Stimulated activated effector memory CD8-positive, alpha-beta T cell treated with anti-CD3 and anti-CD28 coated beads, Interleukin-12 subunit alpha, Interleukin-12 subunit beta, amount 100 ng/mL, for 72 hours (primary cell): ENCODE measurements around the gene FAM228A.
"Not testable (repeated sequence)": the region's sequence is repeated elsewhere in the genome, so short reads cannot be mapped to it uniquely, and the experiment has no call there.

ENCODE experiments used
- ATAC-seq: fragments of 150-1000 bp; cut with Tn5 transposase; 2 replicates; pipeline ENCODE4 v1.10.0; 2021
- DNase-seq, 2 donors: peaks; one replicate each; pipeline ENCODE4 v3.0.0; 2021 to 2022; ENCODE audit warnings: low spot score in 2 of 2
- H3K27ac Mint-ChIP-seq: one replicate; pipeline ENCODE4 v1.8.0; 2022; ENCODE audit warnings: mild to moderate bottlenecking, mixed read lengths
- H3K36me3 Mint-ChIP-seq: one replicate; pipeline ENCODE4 v1.8.0; 2022; ENCODE audit warnings: mild to moderate bottlenecking, mixed read lengths
- H3K4me1 Mint-ChIP-seq: one replicate; pipeline ENCODE4 v1.8.0; 2022; ENCODE audit warnings: mixed read lengths
- H3K4me3 Mint-ChIP-seq: one replicate; pipeline ENCODE4 v1.8.0; 2022; ENCODE audit warnings: mild to moderate bottlenecking, mixed read lengths
- H3K9me3 Mint-ChIP-seq: one replicate; pipeline ENCODE4 v1.8.0; 2022; ENCODE audit warnings: mixed read lengths

Gene FAM228A

DNA sequence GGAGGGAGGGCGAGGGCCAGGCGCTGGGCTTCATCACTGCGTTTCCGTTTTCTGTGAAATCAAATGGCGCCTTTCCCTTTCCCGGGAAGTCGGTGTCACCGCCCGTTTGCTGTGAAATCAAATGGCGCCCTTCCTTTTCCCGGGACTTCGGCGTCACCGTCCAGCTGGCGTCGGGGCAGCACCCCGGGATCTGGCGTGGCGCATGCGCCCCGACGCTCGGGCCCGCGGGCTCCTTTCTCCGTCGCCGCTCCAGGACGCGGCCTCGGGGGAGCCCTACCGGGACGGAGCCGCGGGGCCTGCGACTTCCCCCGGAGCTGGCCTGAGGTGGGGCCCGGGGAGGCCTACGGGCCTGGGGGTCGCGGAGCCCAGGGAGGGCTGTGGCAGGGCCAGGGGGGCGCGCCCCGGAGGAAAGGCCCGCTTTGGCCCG, at the start of gene FAM228A:
Gene FAM228A, plus strand, starts transcription at position 203 of the 427 bp plus-strand sequence. CDS start 428 bp downstream, outside the sequence.
- Mint-ChIP-seq H3K27ac (no peak within 1 kb of the TSS), H3K4me3 (no peak within 1 kb of the TSS), H3K4me1 (no peaks in the 10 kb centered on the region)

DNA sequence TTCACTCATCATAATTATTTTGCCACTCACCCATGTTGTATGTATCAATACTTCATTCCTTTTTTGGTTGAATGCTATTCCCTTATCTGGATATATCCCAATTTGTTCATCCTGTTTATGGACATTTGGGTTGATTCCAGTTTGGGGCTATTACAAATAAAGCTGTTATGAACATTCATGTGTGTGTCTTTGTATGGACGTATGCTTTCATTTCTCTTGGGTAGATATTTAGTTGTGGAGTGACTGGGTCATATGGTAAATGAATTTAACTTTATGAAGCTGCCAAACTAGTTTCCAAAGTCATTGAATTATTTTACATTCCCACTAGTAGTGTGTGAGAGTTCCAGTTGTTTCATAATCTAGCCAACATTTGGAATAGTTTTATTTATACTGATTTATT, 48.9 kb upstream of the FAM228A start:
- DNase-seq (no peak), ATAC-seq (no peak)
- Mint-ChIP-seq H3K27ac (no peak overlapping the region), H3K4me1 (peaks cover 14% of the 10 kb centered on the region), H3K4me3 (no peak overlapping the region), H3K36me3 (no peaks in the 10 kb centered on the region), H3K9me3 (no peaks in the 10 kb centered on the region)

More for the DNA sequence above, at the start of gene FAM228A:
- ATAC-seq (no peak), DNase-seq (no peak)
- H3K9me3 Mint-ChIP-seq = no peaks in the 10 kb centered on the region
- H3K36me3 Mint-ChIP-seq = no peaks in the 10 kb centered on the region

DNA sequence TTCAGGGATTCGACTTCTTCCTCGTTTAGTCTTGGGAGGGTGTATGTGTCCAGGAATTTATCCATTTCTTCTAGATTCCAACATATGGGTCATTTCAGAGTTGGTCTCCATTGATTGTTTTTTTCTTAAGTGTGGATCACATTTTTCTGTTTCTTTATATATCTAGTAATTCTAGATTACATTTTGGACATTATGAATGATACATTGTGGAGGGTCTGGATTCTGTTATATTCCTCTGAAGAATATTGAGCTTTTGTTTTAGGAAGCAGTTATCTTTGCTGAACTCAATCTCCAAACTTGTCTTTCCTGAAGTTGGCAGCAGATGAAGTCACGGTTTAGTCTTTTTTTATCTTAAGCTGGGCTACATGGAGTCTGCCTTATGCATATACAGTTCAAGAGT, 42.3 kb upstream of the FAM228A start:
- H3K27ac Mint-ChIP-seq = no peak overlapping the region
- ATAC-seq = no peak
- no peaks in the 10 kb centered on the region for H3K9me3 Mint-ChIP-seq
- H3K4me1 Mint-ChIP-seq = no peaks in the 10 kb centered on the region
- H3K4me3 Mint-ChIP-seq = no peak overlapping the region
- peaks cover 5% of the 10 kb centered on the region for H3K36me3 Mint-ChIP-seq
- DNase-seq = no peak

- not testable (repeated sequence) for H3K4me1 Mint-ChIP-seq, H3K36me3 Mint-ChIP-seq, H3K27ac Mint-ChIP-seq, ATAC-seq, H3K9me3 Mint-ChIP-seq, H3K4me3 Mint-ChIP-seq, DNase-seq
Observed at GRCh38 chr2:24140305-24140704, 34.5 kb upstream of the FAM228A start.

GRCh38 chr2:24147364-24147763, 27.5 kb upstream of the FAM228A start:
- Mint-ChIP-seq H3K4me1 (no peaks in the 10 kb centered on the region), H3K9me3 (peaks cover 11% of the 10 kb centered on the region), H3K4me3 (no peak overlapping the region), H3K27ac (no peak overlapping the region), H3K36me3 (no peaks in the 10 kb centered on the region)
- ATAC-seq = no peak
- no peak for DNase-seq

DNA sequence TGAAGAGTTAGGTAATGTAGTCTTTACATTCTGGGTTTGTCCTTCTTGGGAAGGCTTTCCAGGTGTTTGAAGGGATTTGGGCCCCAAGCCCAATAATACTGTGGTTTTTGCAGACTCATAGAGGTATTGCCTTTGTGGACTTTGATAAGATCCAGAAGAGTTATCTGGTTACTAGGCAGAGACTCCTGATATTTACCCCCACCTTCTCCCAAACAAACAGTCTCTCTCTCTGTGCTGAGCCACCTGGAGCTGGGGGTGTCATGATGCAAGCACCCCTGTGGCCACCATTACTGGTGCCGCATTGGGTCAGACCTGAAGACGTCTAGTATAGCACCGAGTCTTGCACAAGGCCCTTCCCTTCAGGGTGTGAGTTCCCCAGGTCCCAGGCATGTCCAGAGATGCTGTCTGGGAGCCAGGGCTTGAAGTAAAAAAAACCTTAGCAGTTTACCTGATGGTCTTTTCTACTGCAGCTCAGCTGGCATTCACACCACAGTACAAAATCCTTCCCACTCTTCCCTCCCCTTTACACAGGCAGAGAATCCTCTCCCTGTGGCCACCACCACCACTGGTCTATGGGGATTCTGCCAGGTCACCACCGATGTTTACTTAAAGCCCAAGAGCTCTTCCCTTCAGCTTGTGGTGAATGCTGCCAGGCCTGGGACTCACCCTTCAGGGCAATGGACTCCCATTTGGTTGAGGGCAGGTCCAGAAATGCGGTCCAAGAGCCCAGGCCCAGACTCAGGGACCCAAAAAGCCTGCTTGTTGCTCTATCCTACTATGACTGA, 22.2 kb upstream of the FAM228A start:
- Mint-ChIP-seq H3K9me3 (peaks cover 6% of the 10 kb centered on the region), H3K36me3 (no peaks in the 10 kb centered on the region), H3K4me1 (no peaks in the 10 kb centered on the region), H3K27ac (no peak overlapping the region), H3K4me3 (no peak overlapping the region)
- DNase-seq (no peak), ATAC-seq (no peak)

GRCh38 chr2:24153478-24153877, 21.4 kb upstream of the FAM228A start:
- H3K9me3 Mint-ChIP-seq = peaks cover 2% of the 10 kb centered on the region
- no peak for DNase-seq
- H3K27ac Mint-ChIP-seq = no peak overlapping the region
- no peak overlapping the region for H3K4me3 Mint-ChIP-seq
- no peaks in the 10 kb centered on the region for H3K4me1 Mint-ChIP-seq
- no peaks in the 10 kb centered on the region for H3K36me3 Mint-ChIP-seq
- no peak for ATAC-seq

- H3K9me3 Mint-ChIP-seq = peaks cover 2% of the 10 kb centered on the region
- no peaks in the 10 kb centered on the region for H3K4me1 Mint-ChIP-seq
- H3K4me3 Mint-ChIP-seq = no peak overlapping the region
- no peak overlapping the region for H3K27ac Mint-ChIP-seq
- H3K36me3 Mint-ChIP-seq = no peaks in the 10 kb centered on the region
- DNase-seq = no peak
- no peak for ATAC-seq
Observed at GRCh38 chr2:24158131-24158530, 16.7 kb upstream of the FAM228A start.

DNA sequence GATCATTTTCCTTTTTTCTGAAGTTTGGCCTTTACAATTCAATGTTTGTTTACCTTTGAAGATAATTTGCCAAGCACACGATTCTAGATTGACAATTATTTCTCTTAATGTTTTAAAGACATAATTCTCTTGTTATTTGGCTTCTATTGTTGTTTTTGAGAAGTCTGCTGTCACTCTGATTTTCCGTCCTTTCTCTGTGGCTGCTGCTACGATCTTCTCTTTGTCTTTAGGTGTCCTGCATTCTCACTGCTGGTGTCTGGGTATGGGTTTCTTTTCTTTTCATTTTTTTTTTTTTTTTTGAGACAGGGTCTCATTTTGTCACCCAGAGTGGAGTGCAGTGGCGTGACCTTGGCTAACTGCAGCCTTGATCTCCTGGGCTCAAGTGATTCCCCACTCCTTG, 15.1 kb upstream of the FAM228A start:
- H3K4me1 Mint-ChIP-seq = no peaks in the 10 kb centered on the region
- DNase-seq (no peak), ATAC-seq (no peak)
- no peak overlapping the region for H3K4me3 Mint-ChIP-seq
- no peaks in the 10 kb centered on the region for H3K36me3 Mint-ChIP-seq
- peaks cover 2% of the 10 kb centered on the region for H3K9me3 Mint-ChIP-seq
- H3K27ac Mint-ChIP-seq = no peak overlapping the region

GRCh38 chr2:24160761-24161160, 14.1 kb upstream of the FAM228A start:
- H3K27ac Mint-ChIP-seq = no peak overlapping the region
- H3K4me1 Mint-ChIP-seq = no peaks in the 10 kb centered on the region
- ATAC-seq (no peak), DNase-seq (no peak)
- no peaks in the 10 kb centered on the region for H3K36me3 Mint-ChIP-seq
- H3K9me3 Mint-ChIP-seq = peaks cover 2% of the 10 kb centered on the region
- no peak overlapping the region for H3K4me3 Mint-ChIP-seq

GRCh38 chr2:24162494-24162893, 12.4 kb upstream of the FAM228A start:
- H3K4me1 Mint-ChIP-seq = no peaks in the 10 kb centered on the region
- H3K4me3 Mint-ChIP-seq = no peak overlapping the region
- H3K36me3 Mint-ChIP-seq = no peaks in the 10 kb centered on the region
- ATAC-seq (no peak), DNase-seq (no peak)
- H3K9me3 Mint-ChIP-seq = peaks cover 2% of the 10 kb centered on the region
- H3K27ac Mint-ChIP-seq = no peak overlapping the region

DNA sequence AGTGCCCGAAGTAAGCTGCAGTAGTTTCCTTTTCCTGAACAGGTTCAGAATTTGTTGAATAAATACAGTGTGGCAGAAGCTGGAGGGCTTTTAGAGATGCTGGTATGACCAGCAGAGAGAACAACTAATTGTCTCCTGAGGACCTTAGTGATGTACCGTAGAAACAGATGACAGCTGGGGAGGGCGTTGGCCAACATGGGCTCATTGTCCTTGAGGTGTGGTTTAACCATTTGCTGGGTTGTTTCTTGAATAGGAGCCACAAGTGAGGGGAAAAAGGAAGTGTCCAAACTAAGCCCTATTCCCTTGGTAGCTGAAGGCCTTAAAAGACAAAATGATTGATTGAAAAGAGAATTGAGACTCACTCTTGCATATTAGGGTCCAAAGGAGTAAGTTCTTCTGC, 11.7 kb upstream of the FAM228A start:
- H3K27ac Mint-ChIP-seq = no peak overlapping the region
- ATAC-seq (no peak), DNase-seq (no peak)
- no peaks in the 10 kb centered on the region for H3K36me3 Mint-ChIP-seq
- H3K4me3 Mint-ChIP-seq = no peak overlapping the region
- H3K9me3 Mint-ChIP-seq = peaks cover 2% of the 10 kb centered on the region
- H3K4me1 Mint-ChIP-seq = no peaks in the 10 kb centered on the region

GRCh38 chr2:24163601-24164000, 11.3 kb upstream of the FAM228A start:
- Mint-ChIP-seq H3K4me1 (no peaks in the 10 kb centered on the region), H3K9me3 (peaks cover 2% of the 10 kb centered on the region), H3K36me3 (no peaks in the 10 kb centered on the region), H3K27ac (no peak overlapping the region), H3K4me3 (no peak overlapping the region)
- ATAC-seq (no peak), DNase-seq (no peak)

DNA sequence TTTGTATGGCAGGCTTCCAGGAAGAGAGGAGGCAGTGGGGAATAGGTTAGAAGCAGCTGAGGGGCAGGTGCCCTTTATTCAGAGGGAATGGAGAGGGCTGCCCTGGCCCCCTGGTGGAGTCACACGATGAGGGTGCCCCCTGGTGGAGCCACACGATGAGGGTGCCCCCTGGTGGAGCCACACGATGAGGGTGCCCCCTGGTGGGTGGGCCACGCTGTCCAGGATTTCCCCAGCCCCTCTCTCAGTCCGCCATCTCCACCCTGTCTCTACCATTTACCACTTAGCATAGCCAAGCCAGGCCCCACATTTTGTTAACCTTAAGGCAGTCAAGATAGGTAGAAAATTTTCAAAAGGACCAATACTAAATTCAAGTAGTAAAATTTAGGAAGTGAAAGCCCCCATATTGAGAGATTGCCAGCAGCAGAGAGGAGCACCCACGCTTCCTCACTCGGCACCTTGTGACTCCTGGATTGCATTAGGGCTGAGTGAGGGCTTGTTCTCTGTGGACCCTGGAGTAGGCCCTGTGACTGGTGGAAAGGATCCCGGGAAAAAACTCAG, 10.4 kb upstream of the FAM228A start:
- Mint-ChIP-seq H3K36me3 (no peaks in the 10 kb centered on the region), H3K4me1 (no peaks in the 10 kb centered on the region), H3K27ac (no peak overlapping the region), H3K4me3 (no peak overlapping the region), H3K9me3 (peaks cover 2% of the 10 kb centered on the region)
- DNase-seq = peak; percentile 6 to 72
- ATAC-seq = peak; percentile 79

DNA sequence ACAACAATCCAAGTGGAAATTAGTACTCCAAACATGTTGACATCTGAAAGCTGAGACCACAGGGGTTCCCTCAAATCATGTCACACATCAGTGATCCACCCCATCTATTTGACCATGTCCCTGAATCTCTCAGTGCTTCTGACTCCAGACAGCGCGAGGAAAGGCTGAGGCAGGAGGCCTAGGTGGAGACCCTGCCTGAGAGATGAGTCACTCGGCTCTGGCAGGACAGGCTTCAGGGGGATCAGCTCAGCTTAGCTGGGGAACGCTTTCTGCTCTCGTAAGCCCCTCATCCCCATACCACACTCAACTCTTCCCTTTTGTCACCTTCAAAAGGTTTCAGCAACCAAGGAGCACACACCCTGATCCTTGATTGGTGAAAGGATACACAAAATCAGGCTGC, 5.8 kb upstream of the FAM228A start:
- H3K27ac Mint-ChIP-seq = no peak overlapping the region
- no peak overlapping the region for H3K4me3 Mint-ChIP-seq
- DNase-seq (no peak), ATAC-seq (no peak)
- H3K36me3 Mint-ChIP-seq = no peaks in the 10 kb centered on the region
- no peaks in the 10 kb centered on the region for H3K4me1 Mint-ChIP-seq
- no peaks in the 10 kb centered on the region for H3K9me3 Mint-ChIP-seq

DNA sequence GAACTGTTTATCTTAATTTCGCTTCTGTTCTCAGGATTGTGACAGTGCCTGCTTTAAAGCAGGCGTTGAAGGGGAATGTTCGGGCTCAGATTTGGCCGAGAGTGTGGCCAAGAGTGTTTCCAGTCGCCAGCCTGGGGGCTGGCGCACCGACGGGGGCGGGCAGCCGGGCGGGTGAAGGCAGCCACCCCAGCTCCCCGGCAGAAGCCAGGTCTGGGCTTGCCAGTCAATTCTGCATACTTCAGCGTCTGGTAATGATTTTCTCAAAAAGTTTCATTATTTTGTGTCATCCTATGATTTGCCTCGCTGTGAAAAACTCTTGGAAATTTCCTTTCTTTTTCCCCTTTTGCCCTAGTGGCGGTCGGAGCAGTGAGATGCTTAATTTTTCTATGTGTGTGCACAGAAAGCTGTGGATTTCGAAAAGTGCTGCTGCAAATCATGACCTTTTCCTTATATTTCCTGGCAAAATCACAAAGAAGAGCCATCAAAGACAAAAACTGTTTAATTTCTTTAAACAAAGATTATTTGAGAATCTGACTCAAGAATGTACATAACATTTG, 856 bp downstream of the FAM228A start:
- DNase-seq = no peak
- H3K4me1 Mint-ChIP-seq = no peaks in the 10 kb centered on the region

More for the DNA sequence above, 856 bp downstream of the FAM228A start:
- H3K27ac Mint-ChIP-seq = no peak overlapping the region
- ATAC-seq = no peak
- no peaks in the 10 kb centered on the region for H3K9me3 Mint-ChIP-seq
- no peak overlapping the region for H3K4me3 Mint-ChIP-seq
- no peaks in the 10 kb centered on the region for H3K36me3 Mint-ChIP-seq
